HCT116 (cell line): ENCODE measurements around the gene ATP13A4. TPM values are rescaled to one million over a fixed set of nuclear protein-coding genes. Genes with fewer than 3 reads are reported as not detected.

Experiments
- ATAC-seq: fragments of 200-7000 bp; cut with Tn5 transposase; 2 replicates; pipeline ENCODE4 v1.9.1; 2020; ENCODE audit warnings: mild to moderate bottlenecking, moderate library complexity
- BruUV-seq: library from RNA; stranded (reverse); fragments of 400-500 nt; replicated peaks from 2 replicates; lab custom pipeline; 2021; lab: Mats Ljungman, UMichigan
- CTCF ChIA-PET: fragments of 300-600 bp; sonication (Branson Sonifier 250); formaldehyde crosslinking; loops from one replicate; lab custom pipeline; 2021; ENCODE audit warnings: antibody characterized with exemption; lab: Charles Lee
- POLR2A ChIA-PET: fragments of 300-600, 350-600 bp; sonication (Branson Sonifier 250); formaldehyde crosslinking; loops from one replicate; lab custom pipeline; 2021; ENCODE audit warnings: antibody characterized with exemption; lab: Charles Lee
- RAD21 ChIA-PET, 2 experiments: fragments of 300-600 bp; sonication (Branson Sonifier 250); formaldehyde crosslinking; loops; one replicate each; lab custom pipeline; 2023; ENCODE audit warnings: low total read pairs in 2 of 2; ENCODE audit not compliant: uncharacterized antibody in 2 of 2, unreplicated experiment in 2 of 2, low non-redundant PET in 1 of 2; lab: Charles Lee
- DNase-seq: peaks from one replicate; pipeline ENCODE4 v3.0.0-alpha.2; 2010; ENCODE audit warnings: low read depth, low spot score
- H2AFZ ChIP-seq: fragments of 200-600 bp; shearing (Covaris generic), sonication (generic); 2 replicates; pipeline ENCODE4 v1.6.1; 2017; ENCODE audit warnings: low read depth, mixed run types, mixed read lengths, antibody characterized with exemption, low read length; ENCODE audit not compliant: poor library complexity, severe bottlenecking
- H3K27ac ChIP-seq: 2 replicates; pipeline ENCODE4 v1.5.1; 2012; ENCODE audit warnings: low read depth, low read length
- H3K27me3 ChIP-seq: fragments of 200-600 bp; sonication (generic); 2 replicates; pipeline ENCODE4 v1.6.1; 2016; ENCODE audit warnings: mixed run types, low read length, mixed read lengths; ENCODE audit not compliant: insufficient read depth
- H3K36me3 ChIP-seq, 2 experiments: fragments of 200-500 bp in 1 of 2; fragments of 200-600 bp in 1 of 2; sonication (Bioruptor generic) in 1 of 2; sonication (generic) in 1 of 2; 2 replicates each; pipeline versions ENCODE4 v1.5.1 to v1.6.1; 2014 to 2016; ENCODE audit warnings: low read length in 2 of 2, inconsistent platforms in 1 of 2, mixed read lengths in 1 of 2, mixed run types in 1 of 2; ENCODE audit not compliant: insufficient read depth in 2 of 2, control insufficient read depth in 1 of 2
- H3K4me1 ChIP-seq, 2 experiments: fragments of 200-600 bp in 1 of 2; sonication (generic) in 1 of 2; 2 replicates each; pipeline versions ENCODE4 v1.5.1 to v1.6.1; 2012 to 2017; ENCODE audit warnings: low read length in 2 of 2, inconsistent platforms in 1 of 2, mild to moderate bottlenecking in 1 of 2, mixed read lengths in 1 of 2, mixed run types in 1 of 2, moderate library complexity in 1 of 2; ENCODE audit not compliant: insufficient read depth in 2 of 2, control insufficient read depth in 1 of 2
- H3K4me2 ChIP-seq: fragments of 200-600 bp; sonication (generic); 2 replicates; pipeline ENCODE4 v1.6.1; 2017; ENCODE audit warnings: mixed run types, low read length, mixed read lengths
- H3K4me3 ChIP-seq, 2 experiments: fragments of 200-600 bp in 1 of 2; sonication (generic) in 1 of 2; replicated peaks in 1 of 2; 2 replicates each; pipeline ENCODE4 v1.5.1; 2011 to 2016; ENCODE audit warnings: low read length in 2 of 2, control low read depth in 1 of 2, low read depth in 1 of 2, mild to moderate bottlenecking in 1 of 2, mixed read lengths in 1 of 2, mixed run types in 1 of 2
- H3K79me2 ChIP-seq: fragments of 200-600 bp; sonication (generic); 2 replicates; pipeline ENCODE4 v1.6.1; 2017; ENCODE audit warnings: mild to moderate bottlenecking, mixed run types, low read length, moderate library complexity, mixed read lengths; ENCODE audit not compliant: insufficient read depth
- H3K9ac ChIP-seq: fragments of 200-600 bp; sonication (generic); 2 replicates; pipeline ENCODE4 v1.6.1; 2016; ENCODE audit warnings: low read length, mixed read lengths
- H3K9me2 ChIP-seq: fragments of 200-600 bp; sonication (generic), shearing (Covaris generic); 2 replicates; pipeline ENCODE4 v1.6.1; 2017; ENCODE audit warnings: mixed run types, mild to moderate bottlenecking, moderate library complexity; ENCODE audit not compliant: insufficient read depth
- H3K9me3 ChIP-seq, 2 experiments: fragments of 200-500 bp in 1 of 2; fragments of 200-600 bp in 1 of 2; sonication (Bioruptor generic) in 1 of 2; sonication (generic) in 1 of 2; 2 replicates each; pipeline ENCODE4 v1.6.1; 2014 to 2017; ENCODE audit warnings: low read length in 2 of 2, mixed read lengths in 2 of 2, inconsistent platforms in 1 of 2, low read depth in 1 of 2, mild to moderate bottlenecking in 1 of 2, mixed run types in 1 of 2, moderate library complexity in 1 of 2; ENCODE audit not compliant: control insufficient read depth in 1 of 2, insufficient read depth in 1 of 2
- H4K20me1 ChIP-seq: fragments of 200-600 bp; sonication (generic), shearing (Covaris generic); 2 replicates; pipeline ENCODE4 v1.6.1; 2017; ENCODE audit warnings: mixed run types, mild to moderate bottlenecking, moderate library complexity; ENCODE audit not compliant: insufficient read depth
- CBX3 ChIP-seq: IDR thresholded peaks from 2 replicates; pipeline ENCODE4 v1.6.1; 2012; ENCODE audit warnings: low read depth
- CEBPB ChIP-seq: IDR thresholded peaks from 2 replicates; pipeline ENCODE4 v1.6.1; 2012; ENCODE audit warnings: low read depth
- EGR1 ChIP-seq: IDR thresholded peaks from 2 replicates; pipeline ENCODE4 v1.6.1; 2012; ENCODE audit warnings: low read depth
- ELF1 ChIP-seq: IDR thresholded peaks from 2 replicates; pipeline ENCODE4 v1.6.1; 2012; ENCODE audit warnings: low read depth, borderline replicate concordance
- EZH2phosphoT487 ChIP-seq: fragments of 200-600 bp; IDR thresholded peaks from 2 replicates; pipeline ENCODE4 v1.6.1; 2018; ENCODE audit warnings: antibody characterized with exemption, borderline replicate concordance
- FOSL1 ChIP-seq: IDR thresholded peaks from 2 replicates; pipeline ENCODE4 v1.6.1; 2012; ENCODE audit warnings: low read depth
- JUND ChIP-seq: IDR thresholded peaks from 2 replicates; pipeline ENCODE4 v1.6.1; 2012
- POLR2A ChIP-seq: IDR thresholded peaks from 2 replicates; pipeline ENCODE4 v1.7.0; 2011; ENCODE audit warnings: borderline replicate concordance; ENCODE audit not compliant: insufficient read depth, insufficient read length; ENCODE audit errors: extremely low read depth
- POLR2AphosphoS5 ChIP-seq: IDR thresholded peaks from 2 replicates; pipeline ENCODE4 v1.6.1; 2011; ENCODE audit warnings: mild to moderate bottlenecking, low read depth, low read length, moderate library complexity
- RAD21 ChIP-seq: IDR thresholded peaks from 2 replicates; pipeline ENCODE4 v1.6.1; 2012; ENCODE audit warnings: low read depth, mild to moderate bottlenecking
- SIN3A ChIP-seq: IDR thresholded peaks from 2 replicates; pipeline ENCODE4 v1.6.1; 2012; ENCODE audit warnings: low read depth
- SP1 ChIP-seq: IDR thresholded peaks from 2 replicates; pipeline ENCODE4 v1.6.1; 2012; ENCODE audit warnings: low read depth
- SRF ChIP-seq: IDR thresholded peaks from 2 replicates; pipeline ENCODE4 v1.6.1; 2012; ENCODE audit warnings: low read depth
- TCF7L2 ChIP-seq: IDR thresholded peaks from 2 replicates; pipeline ENCODE4 v1.7.0; 2011; ENCODE audit warnings: borderline replicate concordance, inconsistent platforms; ENCODE audit not compliant: insufficient read depth, insufficient read length; ENCODE audit errors: extremely low read depth
- YY1 ChIP-seq: IDR thresholded peaks from 2 replicates; pipeline ENCODE4 v1.6.1; 2011; ENCODE audit warnings: low read length, low read depth, moderate library complexity, mild to moderate bottlenecking; ENCODE audit not compliant: insufficient replicate concordance; ENCODE audit errors: extremely low read depth
- ZFX ChIP-seq: fragments of 450-650 bp; IDR thresholded peaks from 2 replicates; pipeline ENCODE4 v1.6.1; 2017
- ZNF274 ChIP-seq: fragments of 200-500 bp; sonication (Bioruptor generic); IDR thresholded peaks from 2 replicates; pipeline ENCODE4 v1.6.1; 2014; ENCODE audit warnings: mild to moderate bottlenecking, low read depth, low read length, inconsistent platforms
- intact Hi-C: fragments of 100-400 bp; cut with micrococcal nuclease; formaldehyde crosslinking; loops from 2 replicates; pipeline ENCODE4 v1.10.0; 2022
- total RNA-seq: library from RNA; stranded (reverse); gene quantifications from one replicate; pipeline ENCODE4 v1.2.1, GENCODE V29; 2021; ENCODE audit not compliant: unreplicated experiment
- TF ChIP-seq, protein P1 (sequence below): IDR thresholded peaks from 2 replicates; pipeline ENCODE4 v1.6.1; 2011; ENCODE audit warnings: mild to moderate bottlenecking, low read length, moderate library complexity; ENCODE audit not compliant: insufficient replicate concordance; ENCODE audit errors: extremely low read depth
- TF ChIP-seq, protein P2 (sequence below), 3 experiments: fragments of 200-600 bp in 1 of 3; sonication (generic) in 1 of 3; IDR thresholded peaks in 2 of 3; conservative IDR thresholded peaks in 1 of 3; 2 replicates each; pipeline ENCODE4 v1.5.1; 2012 to 2017; ENCODE audit warnings: low read depth in 2 of 3, low read length in 2 of 3, antibody characterized with exemption in 1 of 3, borderline replicate concordance in 1 of 3, control low read depth in 1 of 3, mild to moderate bottlenecking in 1 of 3, mixed read lengths in 1 of 3, mixed run types in 1 of 3, moderate library complexity in 1 of 3; ENCODE audit not compliant: insufficient read depth in 1 of 3
- TF ChIP-seq, protein P3 (sequence below): IDR thresholded peaks from 2 replicates; pipeline ENCODE4 v1.6.1; 2012; ENCODE audit warnings: low read depth

The ATP13A4 gene
- total RNA-seq, 1 experiment from 2014 or later = 0.15 TPM

DNA sequence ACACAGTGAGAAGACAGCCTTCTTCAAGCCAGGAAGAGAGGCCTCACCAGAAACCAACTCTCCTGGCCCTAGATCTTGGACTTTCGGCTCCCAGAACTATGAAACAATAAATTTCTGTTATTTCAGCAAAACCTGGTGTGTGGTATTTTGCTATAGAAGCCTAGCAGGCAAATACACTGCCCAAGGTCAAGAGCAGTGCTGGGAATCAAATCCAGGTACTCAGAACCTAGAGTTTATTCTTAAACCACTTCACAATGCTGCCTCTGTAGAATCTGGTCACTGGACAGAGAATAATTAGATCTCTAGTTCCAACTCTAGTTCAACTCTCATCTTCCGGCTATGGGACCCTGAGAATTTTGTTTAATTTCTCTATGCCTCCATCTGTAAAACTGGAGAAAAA is 46.6 kb downstream of the ATP13A4 start:
- H2AFZ ChIP-seq = no peak overlapping the region
- TF ChIP-seq SP1 = no peak
- TF ChIP-seq, protein P1, sequence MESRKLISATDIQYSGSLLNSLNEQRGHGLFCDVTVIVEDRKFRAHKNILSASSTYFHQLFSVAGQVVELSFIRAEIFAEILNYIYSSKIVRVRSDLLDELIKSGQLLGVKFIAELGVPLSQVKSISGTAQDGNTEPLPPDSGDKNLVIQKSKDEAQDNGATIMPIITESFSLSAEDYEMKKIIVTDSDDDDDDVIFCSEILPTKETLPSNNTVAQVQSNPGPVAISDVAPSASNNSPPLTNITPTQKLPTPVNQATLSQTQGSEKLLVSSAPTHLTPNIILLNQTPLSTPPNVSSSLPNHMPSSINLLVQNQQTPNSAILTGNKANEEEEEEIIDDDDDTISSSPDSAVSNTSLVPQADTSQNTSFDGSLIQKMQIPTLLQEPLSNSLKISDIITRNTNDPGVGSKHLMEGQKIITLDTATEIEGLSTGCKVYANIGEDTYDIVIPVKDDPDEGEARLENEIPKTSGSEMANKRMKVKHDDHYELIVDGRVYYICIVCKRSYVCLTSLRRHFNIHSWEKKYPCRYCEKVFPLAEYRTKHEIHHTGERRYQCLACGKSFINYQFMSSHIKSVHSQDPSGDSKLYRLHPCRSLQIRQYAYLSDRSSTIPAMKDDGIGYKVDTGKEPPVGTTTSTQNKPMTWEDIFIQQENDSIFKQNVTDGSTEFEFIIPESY = no peak
- no peak for TF ChIP-seq SRF
- no peak for TF ChIP-seq JUND
- TF ChIP-seq ZNF274 = no peak
- TF ChIP-seq ELF1 = no peak
- no peak for TF ChIP-seq POLR2AphosphoS5
- no peak for TF ChIP-seq SIN3A
- no peak for TF ChIP-seq CEBPB
- no peak for TF ChIP-seq POLR2A
- TF ChIP-seq, protein P2, sequence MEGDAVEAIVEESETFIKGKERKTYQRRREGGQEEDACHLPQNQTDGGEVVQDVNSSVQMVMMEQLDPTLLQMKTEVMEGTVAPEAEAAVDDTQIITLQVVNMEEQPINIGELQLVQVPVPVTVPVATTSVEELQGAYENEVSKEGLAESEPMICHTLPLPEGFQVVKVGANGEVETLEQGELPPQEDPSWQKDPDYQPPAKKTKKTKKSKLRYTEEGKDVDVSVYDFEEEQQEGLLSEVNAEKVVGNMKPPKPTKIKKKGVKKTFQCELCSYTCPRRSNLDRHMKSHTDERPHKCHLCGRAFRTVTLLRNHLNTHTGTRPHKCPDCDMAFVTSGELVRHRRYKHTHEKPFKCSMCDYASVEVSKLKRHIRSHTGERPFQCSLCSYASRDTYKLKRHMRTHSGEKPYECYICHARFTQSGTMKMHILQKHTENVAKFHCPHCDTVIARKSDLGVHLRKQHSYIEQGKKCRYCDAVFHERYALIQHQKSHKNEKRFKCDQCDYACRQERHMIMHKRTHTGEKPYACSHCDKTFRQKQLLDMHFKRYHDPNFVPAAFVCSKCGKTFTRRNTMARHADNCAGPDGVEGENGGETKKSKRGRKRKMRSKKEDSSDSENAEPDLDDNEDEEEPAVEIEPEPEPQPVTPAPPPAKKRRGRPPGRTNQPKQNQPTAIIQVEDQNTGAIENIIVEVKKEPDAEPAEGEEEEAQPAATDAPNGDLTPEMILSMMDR (IDR thresholded peaks at IDR 0.05 in 2 of 3, conservative IDR thresholded peaks at IDR 0.05 in 1 of 3; ENCODE audit: borderline replicate concordance in 1 of 3, insufficient read depth in 1 of 3, low read depth in 2 of 3, low read length in 2 of 3) = no peak
- TF ChIP-seq RAD21 = no peak
- no peak for TF ChIP-seq EGR1
- no peak for TF ChIP-seq ZFX
- TF ChIP-seq FOSL1 = no peak
- TF ChIP-seq, protein P3, sequence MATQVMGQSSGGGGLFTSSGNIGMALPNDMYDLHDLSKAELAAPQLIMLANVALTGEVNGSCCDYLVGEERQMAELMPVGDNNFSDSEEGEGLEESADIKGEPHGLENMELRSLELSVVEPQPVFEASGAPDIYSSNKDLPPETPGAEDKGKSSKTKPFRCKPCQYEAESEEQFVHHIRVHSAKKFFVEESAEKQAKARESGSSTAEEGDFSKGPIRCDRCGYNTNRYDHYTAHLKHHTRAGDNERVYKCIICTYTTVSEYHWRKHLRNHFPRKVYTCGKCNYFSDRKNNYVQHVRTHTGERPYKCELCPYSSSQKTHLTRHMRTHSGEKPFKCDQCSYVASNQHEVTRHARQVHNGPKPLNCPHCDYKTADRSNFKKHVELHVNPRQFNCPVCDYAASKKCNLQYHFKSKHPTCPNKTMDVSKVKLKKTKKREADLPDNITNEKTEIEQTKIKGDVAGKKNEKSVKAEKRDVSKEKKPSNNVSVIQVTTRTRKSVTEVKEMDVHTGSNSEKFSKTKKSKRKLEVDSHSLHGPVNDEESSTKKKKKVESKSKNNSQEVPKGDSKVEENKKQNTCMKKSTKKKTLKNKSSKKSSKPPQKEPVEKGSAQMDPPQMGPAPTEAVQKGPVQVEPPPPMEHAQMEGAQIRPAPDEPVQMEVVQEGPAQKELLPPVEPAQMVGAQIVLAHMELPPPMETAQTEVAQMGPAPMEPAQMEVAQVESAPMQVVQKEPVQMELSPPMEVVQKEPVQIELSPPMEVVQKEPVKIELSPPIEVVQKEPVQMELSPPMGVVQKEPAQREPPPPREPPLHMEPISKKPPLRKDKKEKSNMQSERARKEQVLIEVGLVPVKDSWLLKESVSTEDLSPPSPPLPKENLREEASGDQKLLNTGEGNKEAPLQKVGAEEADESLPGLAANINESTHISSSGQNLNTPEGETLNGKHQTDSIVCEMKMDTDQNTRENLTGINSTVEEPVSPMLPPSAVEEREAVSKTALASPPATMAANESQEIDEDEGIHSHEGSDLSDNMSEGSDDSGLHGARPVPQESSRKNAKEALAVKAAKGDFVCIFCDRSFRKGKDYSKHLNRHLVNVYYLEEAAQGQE = no peak
- no peak for TF ChIP-seq YY1
- no peak for TF ChIP-seq TCF7L2
- no peak for TF ChIP-seq EZH2phosphoT487
- no peak for TF ChIP-seq CBX3
- H3K9ac ChIP-seq = no peak overlapping the region
- ChIA-PET RAD21 (no interaction called here), CTCF (no interaction called here), POLR2A (no interaction called here)
- no peaks in the 10 kb centered on the region for H4K20me1 ChIP-seq
- ATAC-seq (no peak), DNase-seq (no peak)
- no peak overlapping the region for H3K27ac ChIP-seq
- H3K36me3 ChIP-seq = no peaks in the 10 kb centered on the region
- H3K4me1 ChIP-seq = no peaks in the 10 kb centered on the region
- intact Hi-C loops = no loop called here
- H3K4me2 ChIP-seq = no peak overlapping the region
- H3K4me3 ChIP-seq = no peak overlapping the region
- no peaks in the 10 kb centered on the region for H3K9me3 ChIP-seq
- no peaks in the 10 kb centered on the region for H3K79me2 ChIP-seq
- H3K9me2 ChIP-seq = no peaks in the 10 kb centered on the region; the same call in 1 of the 2 replicates
- no TSS peak for BruUV-seq
- H3K27me3 ChIP-seq = peaks cover 54% of the 10 kb centered on the region
